Peyer's patch (tissue), 4 donors: ENCODE results near the gene FEN1. TPM values are rescaled to one million over a fixed set of nuclear protein-coding genes. Genes with fewer than 3 reads are reported as not detected.

Experiments used
- DNase-seq, 3 donors: peaks; one replicate each; pipeline ENCODE4 v3.0.0-alpha.2; 2017 to 2019
- H3K27ac ChIP-seq, 4 donors: fragments of 200-600 bp; sonication (generic); one replicate each; pipeline ENCODE4 v1.5.1; 2016 to 2019
- H3K27me3 ChIP-seq, 2 donors: fragments of 200-600 bp; sonication (generic); one replicate each; pipeline ENCODE4 v1.5.1; 2019
- H3K36me3 ChIP-seq, 3 donors: fragments of 200-600 bp; sonication (generic); one replicate each; pipeline ENCODE4 v1.5.1; 2016 to 2019
- H3K4me1 ChIP-seq, 4 donors: fragments of 200-600 bp; sonication (generic); one replicate each; pipeline ENCODE4 v1.5.1; 2016 to 2019
- H3K4me3 ChIP-seq, 4 donors: fragments of 200-600 bp; sonication (generic); 1 replicate in 3 of 4; 2 replicates in 1 of 4; pipeline ENCODE4 v1.5.1; 2016 to 2019; ENCODE audit warnings: mild to moderate bottlenecking in 1 of 4
- H3K9me3 ChIP-seq, 4 donors: fragments of 200-600 bp; sonication (generic); one replicate each; pipeline ENCODE4 v1.5.1; 2016 to 2019; ENCODE audit warnings: mild to moderate bottlenecking in 1 of 4
- POLR2A ChIP-seq, 2 donors: fragments of 450-650 bp; IDR thresholded peaks; one replicate each; pipeline ENCODE4 v1.5.1; 2017; ENCODE audit warnings: antibody characterized with exemption in 2 of 2, mild to moderate bottlenecking in 2 of 2, moderate library complexity in 2 of 2
- total RNA-seq, 4 donors: library from RNA; depleted of rRNA; stranded (reverse); fragments of >200 nt; gene quantifications; one replicate each; pipeline ENCODE4 v1.1.0, GENCODE V29; 2016
- TF ChIP-seq, protein P1 (sequence below), 6 experiments: fragments of 450-650 bp in 4 of 6; fragments of 200-600 bp in 2 of 6; sonication (generic) in 1 of 6; IDR thresholded peaks; one replicate each; pipeline ENCODE4 v1.5.1; 2017 to 2019; ENCODE audit warnings: antibody characterized with exemption in 6 of 6, mild to moderate bottlenecking in 3 of 6, moderate library complexity in 1 of 6

The FEN1 gene
- total RNA-seq, 4 donors from 2014 or later = 4.3 to 33.0 (median 8.8) TPM

DNA sequence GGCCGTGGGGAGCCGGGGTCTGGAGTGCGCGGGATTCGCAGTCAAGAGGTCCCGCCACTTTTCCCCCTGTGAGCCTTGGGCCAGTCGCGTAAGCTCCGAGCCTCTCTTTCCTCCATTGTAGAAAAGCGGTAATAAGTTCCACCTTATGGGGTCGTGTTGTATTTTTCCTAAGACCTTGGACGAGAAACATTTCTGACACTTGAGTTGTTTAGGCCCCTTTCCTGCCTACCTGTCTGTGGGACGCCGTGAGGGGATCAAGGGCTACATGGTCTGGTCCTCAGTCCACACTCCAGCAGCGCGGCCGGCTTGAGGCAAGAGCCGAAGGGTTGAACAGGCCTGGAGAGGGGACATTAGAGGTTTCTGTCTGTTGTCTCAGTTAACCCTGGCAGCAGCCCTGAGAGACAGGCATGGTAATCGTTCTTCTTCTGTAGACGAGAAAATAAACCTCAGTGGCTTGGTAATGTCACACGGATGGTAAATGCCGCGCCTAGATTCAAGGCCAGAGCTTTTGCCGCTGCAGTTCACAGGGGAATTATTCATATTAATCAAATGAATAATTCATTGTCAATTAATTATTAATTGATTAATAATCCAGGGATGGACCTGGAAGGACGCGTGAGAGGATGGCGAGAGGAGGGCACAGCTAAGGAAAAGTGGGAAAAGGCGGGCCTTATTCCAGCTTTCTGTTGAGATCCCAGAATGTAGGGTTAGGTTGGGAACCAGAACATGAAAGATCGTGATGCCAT, 545 bp downstream of the FEN1 start:
- Histone ChIP-seq H3K4me1 (peaks cover 0 to 18% (median 3%) of the 10 kb centered on the region in 4 donors), H3K36me3 (peaks cover 0 to 22% (median 0%) of the 10 kb centered on the region in 3 donors), H3K9me3 (no peaks in the 10 kb centered on the region), H3K4me3 (peak overlapping the region; percentile 65 to 87 (median 80)), H3K27me3 (no peaks in the 10 kb centered on the region), H3K27ac (peak overlapping the region; percentile 91 to 95 (median 93))
- TF ChIP-seq, protein P1, sequence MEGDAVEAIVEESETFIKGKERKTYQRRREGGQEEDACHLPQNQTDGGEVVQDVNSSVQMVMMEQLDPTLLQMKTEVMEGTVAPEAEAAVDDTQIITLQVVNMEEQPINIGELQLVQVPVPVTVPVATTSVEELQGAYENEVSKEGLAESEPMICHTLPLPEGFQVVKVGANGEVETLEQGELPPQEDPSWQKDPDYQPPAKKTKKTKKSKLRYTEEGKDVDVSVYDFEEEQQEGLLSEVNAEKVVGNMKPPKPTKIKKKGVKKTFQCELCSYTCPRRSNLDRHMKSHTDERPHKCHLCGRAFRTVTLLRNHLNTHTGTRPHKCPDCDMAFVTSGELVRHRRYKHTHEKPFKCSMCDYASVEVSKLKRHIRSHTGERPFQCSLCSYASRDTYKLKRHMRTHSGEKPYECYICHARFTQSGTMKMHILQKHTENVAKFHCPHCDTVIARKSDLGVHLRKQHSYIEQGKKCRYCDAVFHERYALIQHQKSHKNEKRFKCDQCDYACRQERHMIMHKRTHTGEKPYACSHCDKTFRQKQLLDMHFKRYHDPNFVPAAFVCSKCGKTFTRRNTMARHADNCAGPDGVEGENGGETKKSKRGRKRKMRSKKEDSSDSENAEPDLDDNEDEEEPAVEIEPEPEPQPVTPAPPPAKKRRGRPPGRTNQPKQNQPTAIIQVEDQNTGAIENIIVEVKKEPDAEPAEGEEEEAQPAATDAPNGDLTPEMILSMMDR (IDR thresholded peaks at IDR 0.05) = no peak
- no peak for TF ChIP-seq POLR2A (IDR thresholded peaks at IDR 0.05)
- no peak for DNase-seq

GRCh38 chr11:61793829-61794204, 1.1 kb downstream of the FEN1 start:
- peak overlapping the region in 1 of 4 donors; percentile 81 for H3K4me3 ChIP-seq
- H3K27me3 ChIP-seq = no peaks in the 10 kb centered on the region
- H3K27ac ChIP-seq = no peak overlapping the region
- TF ChIP-seq, protein P1 (IDR thresholded peaks at IDR 0.05) = no peak
- no peak for TF ChIP-seq POLR2A (IDR thresholded peaks at IDR 0.05)
- no peak for DNase-seq
- H3K9me3 ChIP-seq = no peaks in the 10 kb centered on the region
- H3K36me3 ChIP-seq = peaks cover 0 to 16% (median 0%) of the 10 kb centered on the region in 3 donors
- H3K4me1 ChIP-seq = peaks cover 0 to 18% (median 3%) of the 10 kb centered on the region in 4 donors

- no peak for DNase-seq
- H3K4me3 ChIP-seq = no peak overlapping the region
- H3K36me3 ChIP-seq = peaks cover 0 to 9% (median 0%) of the 10 kb centered on the region in 3 donors
- no peak overlapping the region for H3K27ac ChIP-seq
- TF ChIP-seq, protein P1 (IDR thresholded peaks at IDR 0.05) = no peak
- TF ChIP-seq POLR2A (IDR thresholded peaks at IDR 0.05) = no peak
- H3K4me1 ChIP-seq = peaks cover 0 to 18% (median 3%) of the 10 kb centered on the region in 4 donors
- no peaks in the 10 kb centered on the region for H3K27me3 ChIP-seq
- no peaks in the 10 kb centered on the region for H3K9me3 ChIP-seq
These were observed 1.9 kb downstream of the FEN1 start for GRCh38 chr11:61794579-61794978.

DNA sequence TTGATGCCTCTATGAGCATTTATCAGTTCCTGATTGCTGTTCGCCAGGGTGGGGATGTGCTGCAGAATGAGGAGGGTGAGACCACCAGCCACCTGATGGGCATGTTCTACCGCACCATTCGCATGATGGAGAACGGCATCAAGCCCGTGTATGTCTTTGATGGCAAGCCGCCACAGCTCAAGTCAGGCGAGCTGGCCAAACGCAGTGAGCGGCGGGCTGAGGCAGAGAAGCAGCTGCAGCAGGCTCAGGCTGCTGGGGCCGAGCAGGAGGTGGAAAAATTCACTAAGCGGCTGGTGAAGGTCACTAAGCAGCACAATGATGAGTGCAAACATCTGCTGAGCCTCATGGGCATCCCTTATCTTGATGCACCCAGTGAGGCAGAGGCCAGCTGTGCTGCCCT, 2.7 kb downstream of the FEN1 start:
- no peaks in the 10 kb centered on the region for H3K36me3 ChIP-seq
- H3K27ac ChIP-seq = no peak overlapping the region
- peaks cover 0 to 18% (median 3%) of the 10 kb centered on the region in 4 donors for H3K4me1 ChIP-seq
- H3K9me3 ChIP-seq = no peaks in the 10 kb centered on the region
- H3K27me3 ChIP-seq = no peaks in the 10 kb centered on the region
- TF ChIP-seq, protein P1 (IDR thresholded peaks at IDR 0.05) = no peak
- no peak for TF ChIP-seq POLR2A (IDR thresholded peaks at IDR 0.05)
- no peak overlapping the region for H3K4me3 ChIP-seq
- DNase-seq = no peak

DNA sequence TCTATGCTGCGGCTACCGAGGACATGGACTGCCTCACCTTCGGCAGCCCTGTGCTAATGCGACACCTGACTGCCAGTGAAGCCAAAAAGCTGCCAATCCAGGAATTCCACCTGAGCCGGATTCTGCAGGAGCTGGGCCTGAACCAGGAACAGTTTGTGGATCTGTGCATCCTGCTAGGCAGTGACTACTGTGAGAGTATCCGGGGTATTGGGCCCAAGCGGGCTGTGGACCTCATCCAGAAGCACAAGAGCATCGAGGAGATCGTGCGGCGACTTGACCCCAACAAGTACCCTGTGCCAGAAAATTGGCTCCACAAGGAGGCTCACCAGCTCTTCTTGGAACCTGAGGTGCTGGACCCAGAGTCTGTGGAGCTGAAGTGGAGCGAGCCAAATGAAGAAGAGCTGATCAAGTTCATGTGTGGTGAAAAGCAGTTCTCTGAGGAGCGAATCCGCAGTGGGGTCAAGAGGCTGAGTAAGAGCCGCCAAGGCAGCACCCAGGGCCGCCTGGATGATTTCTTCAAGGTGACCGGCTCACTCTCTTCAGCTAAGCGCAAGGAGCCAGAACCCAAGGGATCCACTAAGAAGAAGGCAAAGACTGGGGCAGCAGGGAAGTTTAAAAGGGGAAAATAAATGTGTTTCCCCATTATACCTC, 3.3 kb downstream of the FEN1 start:
- DNase-seq = no peak
- no peak overlapping the region for H3K4me3 ChIP-seq
- TF ChIP-seq, protein P1 (IDR thresholded peaks at IDR 0.05) = no peak
- no peak for TF ChIP-seq POLR2A (IDR thresholded peaks at IDR 0.05)
- H3K27ac ChIP-seq = no peak overlapping the region
- H3K27me3 ChIP-seq = no peaks in the 10 kb centered on the region
- no peaks in the 10 kb centered on the region for H3K36me3 ChIP-seq
- H3K9me3 ChIP-seq = no peaks in the 10 kb centered on the region
- peaks cover 0 to 18% (median 3%) of the 10 kb centered on the region in 4 donors for H3K4me1 ChIP-seq
